ENCODE results near the gene PCSK7. TPM values are rescaled to one million over a fixed set of nuclear protein-coding genes. Genes with fewer than 3 reads are reported as not detected.
A peak's percentile ranks its signal among the peaks of the same experiment; 100 is the strongest.

PCSK7 gene
- total RNA-seq, 2 donors from 2014 or later, result 25.9 to 86.0 TPM

DNA sequence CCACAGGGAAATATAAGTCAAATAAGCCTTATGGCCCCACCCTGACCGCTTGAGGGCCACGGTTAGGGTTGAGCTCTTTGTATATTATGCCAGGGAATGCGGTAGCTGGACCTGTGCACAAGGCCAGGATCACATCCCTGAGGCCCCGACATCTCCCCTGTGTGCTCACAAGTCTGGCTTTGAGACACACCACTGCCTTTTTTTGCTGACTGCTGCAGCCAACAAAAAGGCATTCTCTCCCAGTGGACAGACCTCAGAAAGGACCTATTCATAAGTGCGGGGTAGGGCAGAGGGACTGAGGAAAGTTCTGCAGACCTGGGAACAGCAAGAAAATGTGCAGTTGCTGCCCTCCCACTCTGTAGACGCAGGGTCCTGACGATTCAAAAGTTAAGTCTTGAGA lies 56.8 kb downstream of the PCSK7 start:
- H3K9me3 ChIP-seq, result no peaks in the 10 kb centered on the region
- peaks cover 30% of the 10 kb centered on the region for H3K4me1 ChIP-seq
- peaks cover 0 to 2% of the 10 kb centered on the region in 2 donors for H3K36me3 ChIP-seq (replicated peaks in 1 of 2; ENCODE audit: insufficient read depth in 1 of 2, low read depth in 2 of 2)
- 58 to 69% methylated on average over 5 to 7 of the region's 7 CpGs for WGBS, 2 donors
- no peak overlapping the region for H3K27ac ChIP-seq
- H3K4me3 ChIP-seq, result no peak overlapping the region
- ATAC-seq, result no peak
- intact Hi-C loops (cut with DNase I), result no loop called here
- H3K27me3 ChIP-seq, result no peaks in the 10 kb centered on the region
- TF ChIP-seq, protein P1, sequence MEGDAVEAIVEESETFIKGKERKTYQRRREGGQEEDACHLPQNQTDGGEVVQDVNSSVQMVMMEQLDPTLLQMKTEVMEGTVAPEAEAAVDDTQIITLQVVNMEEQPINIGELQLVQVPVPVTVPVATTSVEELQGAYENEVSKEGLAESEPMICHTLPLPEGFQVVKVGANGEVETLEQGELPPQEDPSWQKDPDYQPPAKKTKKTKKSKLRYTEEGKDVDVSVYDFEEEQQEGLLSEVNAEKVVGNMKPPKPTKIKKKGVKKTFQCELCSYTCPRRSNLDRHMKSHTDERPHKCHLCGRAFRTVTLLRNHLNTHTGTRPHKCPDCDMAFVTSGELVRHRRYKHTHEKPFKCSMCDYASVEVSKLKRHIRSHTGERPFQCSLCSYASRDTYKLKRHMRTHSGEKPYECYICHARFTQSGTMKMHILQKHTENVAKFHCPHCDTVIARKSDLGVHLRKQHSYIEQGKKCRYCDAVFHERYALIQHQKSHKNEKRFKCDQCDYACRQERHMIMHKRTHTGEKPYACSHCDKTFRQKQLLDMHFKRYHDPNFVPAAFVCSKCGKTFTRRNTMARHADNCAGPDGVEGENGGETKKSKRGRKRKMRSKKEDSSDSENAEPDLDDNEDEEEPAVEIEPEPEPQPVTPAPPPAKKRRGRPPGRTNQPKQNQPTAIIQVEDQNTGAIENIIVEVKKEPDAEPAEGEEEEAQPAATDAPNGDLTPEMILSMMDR (IDR thresholded peaks at IDR 0.05), result no peak
- no peak for TF ChIP-seq POLR2A (IDR thresholded peaks at IDR 0.05)
- DNase-seq, result no peak

DNA sequence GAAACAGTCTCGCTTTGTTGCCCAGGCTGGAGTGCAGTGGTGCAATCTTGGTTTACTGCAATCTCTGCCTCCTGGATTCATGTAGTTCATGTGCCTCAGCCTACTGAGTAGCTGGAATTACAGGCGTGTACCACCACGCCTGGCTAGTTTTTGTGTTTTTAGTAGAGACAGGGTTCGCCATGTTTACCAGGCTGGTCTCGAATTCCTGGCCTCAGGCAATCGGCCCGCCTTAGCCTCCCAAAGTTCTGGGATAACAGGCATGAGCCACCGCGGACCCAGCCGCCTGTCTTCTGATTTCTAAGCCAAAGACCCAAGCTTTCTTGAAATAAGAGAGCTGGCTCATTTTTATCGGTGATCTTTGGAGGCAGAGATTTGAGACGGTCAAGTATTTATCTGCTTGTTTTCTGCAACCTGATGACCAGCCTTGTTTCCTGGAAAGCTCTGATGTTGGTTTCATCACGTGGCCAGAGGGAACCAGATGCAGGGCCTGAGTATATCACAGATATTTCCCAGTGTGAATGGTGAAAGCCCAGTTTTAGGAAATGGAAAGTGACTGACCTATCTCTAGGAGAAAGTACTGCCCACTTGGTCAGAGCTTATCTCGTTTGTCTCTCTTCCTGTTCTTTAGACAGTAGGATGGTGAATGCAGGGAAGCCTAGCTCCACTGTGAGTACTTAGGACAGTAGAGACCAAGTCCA lies 59.0 kb downstream of the PCSK7 start:
- Histone ChIP-seq H3K4me1 (peaks cover 16% of the 10 kb centered on the region), H3K27me3 (no peaks in the 10 kb centered on the region), H3K9me3 (no peaks in the 10 kb centered on the region), H3K36me3 (replicated peaks in 1 of 2; ENCODE audit: insufficient read depth in 1 of 2, low read depth in 2 of 2) (peaks cover 0 to 2% of the 10 kb centered on the region in 2 donors), H3K4me3 (no peak overlapping the region), H3K27ac (peak overlapping the region in 2 of 4 donors; percentile 26 to 29)
- ATAC-seq (peak; percentile 36), DNase-seq (no peak)
- intact Hi-C loops (cut with DNase I), result no loop called here
- 71 to 79% methylated on average over 13 to 14 of the region's 14 CpGs for WGBS, 2 donors
- no peak for TF ChIP-seq POLR2A (IDR thresholded peaks at IDR 0.05)
- TF ChIP-seq, protein P1 (IDR thresholded peaks at IDR 0.05), result no peak

DNA sequence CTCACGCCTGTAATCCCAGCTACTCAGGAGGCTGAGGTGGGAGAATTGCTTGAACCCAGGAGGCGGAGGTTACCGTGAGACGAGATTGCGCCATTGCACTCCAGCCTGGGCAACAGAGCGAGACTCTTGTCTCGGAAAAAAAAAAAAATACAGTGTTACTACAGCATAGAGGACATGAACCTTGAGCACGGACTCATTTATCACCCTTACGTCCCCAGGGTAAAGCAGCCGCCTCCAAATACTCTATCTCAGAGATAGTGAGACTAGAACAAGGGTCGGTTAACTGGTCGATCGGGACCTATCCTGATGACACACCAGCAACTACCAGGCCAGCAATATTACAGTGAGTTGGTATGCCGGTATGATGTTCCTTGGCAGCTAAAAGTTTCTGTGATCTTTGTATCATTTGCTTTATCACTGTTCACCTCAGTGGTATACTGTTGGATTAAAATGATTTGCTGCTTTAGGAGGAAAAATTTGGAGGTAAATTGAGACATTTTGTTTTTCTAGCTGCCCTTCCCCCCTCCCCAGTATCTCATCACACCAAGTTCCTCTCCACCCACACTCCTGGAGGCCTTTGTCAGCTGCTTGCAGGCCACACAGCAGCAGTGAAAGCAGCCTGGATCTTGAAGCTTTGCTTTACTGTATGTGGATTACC lies 60.3 kb downstream of the PCSK7 start:
- no peaks in the 10 kb centered on the region for H3K27me3 ChIP-seq
- H3K36me3 ChIP-seq (replicated peaks in 1 of 2; ENCODE audit: insufficient read depth in 1 of 2, low read depth in 2 of 2), result peaks cover 0 to 10% of the 10 kb centered on the region in 2 donors
- TF ChIP-seq, protein P1 (IDR thresholded peaks at IDR 0.05), result no peak
- no peak for TF ChIP-seq POLR2A (IDR thresholded peaks at IDR 0.05)
- no peak overlapping the region for H3K4me3 ChIP-seq
- intact Hi-C loops (cut with DNase I), result no loop called here
- H3K4me1 ChIP-seq, result peaks cover 10% of the 10 kb centered on the region
- H3K27ac ChIP-seq, result no peak overlapping the region
- WGBS, 2 donors, result 67 to 72% methylated on average over 14 of the region's 14 CpGs
- no peak for ATAC-seq
- no peak for DNase-seq
- no peaks in the 10 kb centered on the region for H3K9me3 ChIP-seq

DNA sequence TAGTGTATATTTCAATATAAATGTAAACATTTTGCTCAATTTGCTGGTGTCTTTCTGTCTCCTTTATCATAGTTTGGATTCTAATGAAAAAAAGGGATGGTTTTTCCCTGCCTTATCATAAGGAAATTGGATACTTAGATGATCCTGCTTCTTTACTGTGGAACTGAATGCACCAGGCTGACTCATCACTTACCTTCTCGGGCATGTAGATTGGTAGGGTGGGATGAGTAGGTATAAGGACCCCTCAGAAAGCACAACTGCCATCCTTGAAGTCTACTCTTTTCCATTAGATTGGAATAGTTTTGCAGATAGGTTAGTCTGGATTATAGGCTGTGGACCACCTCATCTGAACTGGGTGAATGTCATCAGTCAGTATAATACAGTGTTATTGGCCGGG lies 60.9 kb downstream of the PCSK7 start:
- ATAC-seq, result no peak
- H3K4me3 ChIP-seq, result no peak overlapping the region
- intact Hi-C loops (cut with DNase I), result no loop called here
- no peaks in the 10 kb centered on the region for H3K9me3 ChIP-seq
- peaks cover 10% of the 10 kb centered on the region for H3K4me1 ChIP-seq
- no peak for DNase-seq
- peaks cover 0 to 13% of the 10 kb centered on the region in 2 donors for H3K36me3 ChIP-seq (replicated peaks in 1 of 2; ENCODE audit: insufficient read depth in 1 of 2, low read depth in 2 of 2)
- TF ChIP-seq, protein P1 (IDR thresholded peaks at IDR 0.05), result no peak
- no peak for TF ChIP-seq POLR2A (IDR thresholded peaks at IDR 0.05)
- H3K27me3 ChIP-seq, result no peaks in the 10 kb centered on the region
- no peak overlapping the region for H3K27ac ChIP-seq
- 90 to 95% methylated on average over 2 of the region's 2 CpGs for WGBS, 2 donors

Measured in body of pancreas (tissue), 4 donors.